WTC11 (cell line): Measurements from ENCODE around the gene DNAH17. TPM values are rescaled to one million over a fixed set of nuclear protein-coding genes. Genes with fewer than 3 reads are reported as not detected.

Experiments
- ATAC-seq: fragments of 200-7000 bp; cut with Tn5 transposase; 2 replicates; pipeline ENCODE4 v1.10.0; 2021; ENCODE audit warnings: mild to moderate bottlenecking, moderate library complexity
- CTCF ChIA-PET: fragments of 300-600 bp; sonication (Branson Sonifier 250); formaldehyde crosslinking; loops from one replicate; lab custom pipeline; 2021; ENCODE audit warnings: antibody characterized with exemption; lab: Charles Lee
- POLR2A ChIA-PET: fragments of 350-600 bp; sonication (Branson Sonifier 250); formaldehyde crosslinking; loops from one replicate; lab custom pipeline; 2021; ENCODE audit warnings: antibody characterized with exemption; lab: Charles Lee
- DNase-seq: peaks from one replicate; pipeline ENCODE4 v3.0.0; 2021; ENCODE audit warnings: low spot score
- H3K27ac Mint-ChIP-seq: 2 replicates; pipeline ENCODE4 v1.8.0; 2021; ENCODE audit warnings: mixed read lengths
- H3K27me3 Mint-ChIP-seq: 2 replicates; pipeline ENCODE4 v1.8.0; 2021; ENCODE audit warnings: low read depth, mild to moderate bottlenecking, moderate library complexity, mixed read lengths
- H3K36me3 Mint-ChIP-seq: 2 replicates; pipeline ENCODE4 v1.8.0; 2021; ENCODE audit warnings: mixed read lengths
- H3K4me1 Mint-ChIP-seq: 2 replicates; pipeline ENCODE4 v1.8.0; 2022; ENCODE audit warnings: mixed read lengths
- H3K4me3 Mint-ChIP-seq: 2 replicates; pipeline ENCODE4 v1.8.0; 2021; ENCODE audit warnings: mild to moderate bottlenecking, moderate library complexity, mixed read lengths
- H3K9me3 Mint-ChIP-seq: 2 replicates; pipeline ENCODE4 v1.8.0; 2021; ENCODE audit warnings: mixed read lengths
- AR ChIP-seq: fragments of 250-450 bp; sonication (Bioruptor Pico); IDR thresholded peaks from 2 replicates; pipeline ENCODE4 v1.9.0; 2021; ENCODE audit warnings: mild to moderate bottlenecking
- ATF2 ChIP-seq: sonication (generic); formaldehyde crosslinking; IDR thresholded peaks from 2 replicates; pipeline ENCODE4 v1.8.1; 2022; ENCODE audit warnings: low read depth, missing genetic modification reagents, borderline replicate concordance
- ATF3 ChIP-seq: sonication (generic); formaldehyde crosslinking; conservative IDR thresholded peaks from 2 replicates; pipeline ENCODE4 v1.8.1; 2022; ENCODE audit warnings: mild to moderate bottlenecking, missing genetic modification reagents
- CREB1 ChIP-seq: sonication (generic); formaldehyde crosslinking; IDR thresholded peaks from 2 replicates; pipeline ENCODE4 v1.8.0; 2023; ENCODE audit warnings: mild to moderate bottlenecking, missing genetic modification reagents
- CTCF ChIP-seq: fragments of 200-600 bp; IDR thresholded peaks from 2 replicates; pipeline ENCODE4 v1.8.0; 2022; ENCODE audit warnings: antibody characterized with exemption
- EMX1 ChIP-seq: fragments of 250-450 bp; sonication (Bioruptor Pico); IDR thresholded peaks from 2 replicates; pipeline ENCODE4 v1.8.0; 2021; ENCODE audit warnings: mild to moderate bottlenecking
- FOXK1 ChIP-seq: sonication (generic); formaldehyde crosslinking; IDR thresholded peaks from 2 replicates; pipeline ENCODE4 v1.8.0; 2022; ENCODE audit warnings: mild to moderate bottlenecking, moderate library complexity, missing genetic modification reagents
- GABPB1 ChIP-seq: sonication (generic); formaldehyde crosslinking; IDR thresholded peaks from 2 replicates; pipeline ENCODE4 v1.8.1; 2023; ENCODE audit warnings: mild to moderate bottlenecking, missing genetic modification reagents
- GTF2I ChIP-seq: fragments of 250-450 bp; sonication (Bioruptor Pico); conservative IDR thresholded peaks from 2 replicates; pipeline ENCODE4 v1.4.0; 2021; ENCODE audit warnings: mild to moderate bottlenecking
- HMGA2 ChIP-seq: fragments of 250-450 bp; sonication (Bioruptor Pico); IDR thresholded peaks from 2 replicates; pipeline ENCODE4 v1.4.0; 2021; ENCODE audit warnings: mild to moderate bottlenecking, moderate library complexity
- JAZF1 ChIP-seq: fragments of 250-450 bp; sonication (Bioruptor Pico); IDR thresholded peaks from 2 replicates; pipeline ENCODE4 v1.9.0; 2021; ENCODE audit warnings: moderate library complexity, mild to moderate bottlenecking, inconsistent platforms
- NFATC4 ChIP-seq: fragments of 250-450 bp; sonication (Bioruptor Pico); IDR thresholded peaks from 2 replicates; pipeline ENCODE4 v1.9.0; 2021; ENCODE audit warnings: mild to moderate bottlenecking
- NFYB ChIP-seq: sonication (generic); formaldehyde crosslinking; conservative IDR thresholded peaks from 2 replicates; pipeline ENCODE4 v1.8.0; 2022; ENCODE audit warnings: low read depth, missing genetic modification reagents
- NR1H2 ChIP-seq: sonication (generic); formaldehyde crosslinking; IDR thresholded peaks from 2 replicates; pipeline ENCODE4 v1.9.0; 2021; ENCODE audit warnings: mild to moderate bottlenecking, moderate library complexity, missing genetic modification reagents
- NR3C1 ChIP-seq: sonication (generic); formaldehyde crosslinking; conservative IDR thresholded peaks from 2 replicates; pipeline ENCODE4 v1.8.1; 2023; ENCODE audit warnings: low read depth, mild to moderate bottlenecking, missing genetic modification reagents
- RELA ChIP-seq: sonication (generic); formaldehyde crosslinking; IDR thresholded peaks from 2 replicates; pipeline ENCODE4 v1.8.1; 2022; ENCODE audit warnings: missing genetic modification reagents, mild to moderate bottlenecking, borderline replicate concordance
- SMAD3 ChIP-seq: sonication (generic); formaldehyde crosslinking; IDR thresholded peaks from 2 replicates; pipeline ENCODE4 v1.8.0; 2022; ENCODE audit warnings: missing genetic modification reagents, mild to moderate bottlenecking, borderline replicate concordance
- TP53 ChIP-seq: sonication (generic); formaldehyde crosslinking; IDR thresholded peaks from 2 replicates; pipeline ENCODE4 v1.8.1; 2023; ENCODE audit warnings: mild to moderate bottlenecking, missing genetic modification reagents
- ZBTB21 ChIP-seq: sonication (generic); formaldehyde crosslinking; IDR thresholded peaks from 2 replicates; pipeline ENCODE4 v1.8.1; 2023; ENCODE audit warnings: mild to moderate bottlenecking, missing genetic modification reagents, borderline replicate concordance
- ZMAT4 ChIP-seq: fragments of 250-450 bp; sonication (Bioruptor Pico); IDR thresholded peaks from 2 replicates; pipeline ENCODE4 v1.9.0; 2021; ENCODE audit warnings: mild to moderate bottlenecking
- ZNF121 ChIP-seq: sonication (generic); formaldehyde crosslinking; IDR thresholded peaks from 2 replicates; pipeline ENCODE4 v1.8.0; 2023; ENCODE audit warnings: missing genetic modification reagents
- ZNF512 ChIP-seq: sonication (generic); formaldehyde crosslinking; IDR thresholded peaks from 2 replicates; pipeline ENCODE4 v1.8.1; 2022; ENCODE audit warnings: missing genetic modification reagents, borderline replicate concordance
- total RNA-seq: library from RNA; stranded (reverse); gene quantifications from 3 replicates; pipeline ENCODE4 v1.2.3, GENCODE V29; 2021

The DNAH17 gene
- total RNA-seq, 1 experiment from 2014 or later: 0.87 TPM

- TF ChIP-seq ZNF512 (no peak), EMX1 (CRISPR knock-in tag) (no peak), HMGA2 (CRISPR knock-in tag) (no peak)
Observed at GRCh38 chr17:78558989-78559388, 18.2 kb downstream of the DNAH17 start (continued).

- no peak overlapping the region for H3K27ac Mint-ChIP-seq
- H3K4me3 Mint-ChIP-seq: no peak overlapping the region
- H3K9me3 Mint-ChIP-seq: no peaks in the 10 kb centered on the region
- DNase-seq (no peak), ATAC-seq (no peak)
- H3K27me3 Mint-ChIP-seq: no peaks in the 10 kb centered on the region
- no peaks in the 10 kb centered on the region for H3K36me3 Mint-ChIP-seq
- no peaks in the 10 kb centered on the region for H3K4me1 Mint-ChIP-seq
- CTCF ChIA-PET: interaction anchor here (1.6 to 2.0 kb wide), 2 partner anchors 10 to 61 kb away, joined by 9 to 16 read pairs; no protein-coding TSS in a partner anchor
- TF ChIP-seq ATF3 (CRISPR knock-in tag) (peak; percentile 81), HMGA2 (CRISPR knock-in tag) (0 out of 2 replicates have a peak, but pooled peaks have one; percentile 16), TP53 (no peak), GABPB1 (CRISPR knock-in tag) (peak; percentile 78), CTCF (no peak), ZBTB21 (CRISPR knock-in tag) (peak; percentile 92)
- POLR2A ChIA-PET: interaction anchor here (0.6 to 1.6 kb wide), 2 partner anchors 23 to 66 kb away, joined by 3 to 5 read pairs; no protein-coding TSS in a partner anchor
Observed at GRCh38 chr17:78558181-78558850, 18.9 kb downstream of the DNAH17 start.

- no peaks in the 10 kb centered on the region for H3K27me3 Mint-ChIP-seq
- POLR2A ChIA-PET: interaction anchor here (0.6 kb wide), 1 partner anchor 65 kb away, joined by 3 read pairs; no protein-coding TSS in a partner anchor
- ATAC-seq: no peak
- CTCF ChIA-PET: interaction anchor here (1.6 kb wide), 1 partner anchor 61 kb away, joined by 9 read pairs; no protein-coding TSS in a partner anchor
- no peaks in the 10 kb centered on the region for H3K9me3 Mint-ChIP-seq
- H3K4me3 Mint-ChIP-seq: no peak overlapping the region
- H3K36me3 Mint-ChIP-seq: no peaks in the 10 kb centered on the region
- TF ChIP-seq ATF2 (CRISPR knock-in tag): no peak
- no peak for TF ChIP-seq NFYB (CRISPR knock-in tag)
- no peak for TF ChIP-seq RELA
- TF ChIP-seq SMAD3 (CRISPR knock-in tag): no peak
- no peak for TF ChIP-seq FOXK1 (CRISPR knock-in tag)
- no peak for TF ChIP-seq AR (CRISPR knock-in tag)
- no peak for TF ChIP-seq NR1H2 (CRISPR knock-in tag)
- no peak for TF ChIP-seq NFATC4
- TF ChIP-seq CREB1 (CRISPR knock-in tag): no peak
- TF ChIP-seq ZNF121 (CRISPR knock-in tag): no peak
- no peak for TF ChIP-seq ZMAT4 (CRISPR knock-in tag)
- TF ChIP-seq GABPB1 (CRISPR knock-in tag): no peak
- no peak for TF ChIP-seq GTF2I (CRISPR knock-in tag)
- TF ChIP-seq JAZF1 (CRISPR knock-in tag): no peak
- TF ChIP-seq TP53: no peak
- no peak for TF ChIP-seq NR3C1
- no peak overlapping the region for H3K27ac Mint-ChIP-seq
- H3K4me1 Mint-ChIP-seq: no peaks in the 10 kb centered on the region
- no peak for DNase-seq
Observed at GRCh38 chr17:78557598-78558039, 19.6 kb downstream of the DNAH17 start.
